K562 (cell line): Measurements from ENCODE around the gene NR2F6.

Source experiments
- AFF4 ChIP-seq: sonication (generic); formaldehyde crosslinking; IDR thresholded peaks from 2 replicates; pipeline ENCODE4 v1.8.0; 2023; ENCODE audit warnings: mild to moderate bottlenecking, missing genetic modification reagents
- EZH2 ChIP-seq: IDR thresholded peaks from 2 replicates; pipeline ENCODE4 v1.6.1; 2012; ENCODE audit warnings: low read depth, mild to moderate bottlenecking, inconsistent platforms, low read length, borderline replicate concordance
- POLR3A ChIP-seq: IDR thresholded peaks from 2 replicates; pipeline ENCODE4 v1.6.1; 2011; ENCODE audit warnings: borderline replicate concordance, mild to moderate bottlenecking, moderate library complexity; ENCODE audit not compliant: insufficient read length, insufficient read depth; ENCODE audit errors: extremely low read depth
- SRSF1 ChIP-seq: fragments of 200-400 bp; formaldehyde crosslinking; IDR thresholded peaks from 2 replicates; pipeline ENCODE4 v1.6.1; 2017; ENCODE audit warnings: mild to moderate bottlenecking, low read depth, low read length, moderate library complexity
- TAF1 ChIP-seq: IDR thresholded peaks from 2 replicates; pipeline ENCODE4 v1.6.1; 2011; ENCODE audit warnings: mild to moderate bottlenecking, low read length, moderate library complexity; ENCODE audit not compliant: insufficient read depth, control insufficient read depth, severe bottlenecking; ENCODE audit errors: extremely low read depth
- ZNF133 ChIP-seq: fragments of 250-450 bp; sonication (Bioruptor Pico); IDR thresholded peaks from 2 replicates; pipeline ENCODE4 v1.4.0; 2020; ENCODE audit warnings: mild to moderate bottlenecking
- ZNF224 ChIP-seq: sonication (generic); formaldehyde crosslinking; IDR thresholded peaks from 2 replicates; pipeline ENCODE4 v1.8.0; 2022; ENCODE audit warnings: mild to moderate bottlenecking, missing genetic modification reagents
- ZNF586 ChIP-seq: fragments of 450-650 bp; formaldehyde crosslinking; conservative IDR thresholded peaks from 2 replicates; pipeline ENCODE4 v1.4.0; 2020; ENCODE audit warnings: mild to moderate bottlenecking, moderate library complexity

- TF ChIP-seq EZH2 = no peak
- TF ChIP-seq POLR3A = no peak
- TF ChIP-seq TAF1 = no peak
- TF ChIP-seq ZNF586 (CRISPR knock-in tag) = no peak
- no peak for TF ChIP-seq ZNF133 (CRISPR knock-in tag)
- no peak for TF ChIP-seq SRSF1
- no peak for TF ChIP-seq AFF4
- TF ChIP-seq ZNF224 (CRISPR knock-in tag) = no peak
Measured at GRCh38 chr19:17205237-17206140, 40.2 kb downstream of the NR2F6 start.
